Activated T-cell treated with anti-CD3 and anti-CD28 coated beads, Interleukin-2, amount 50 U/mL, for 48 hours (primary cell): ENCODE measurements around the gene RNF31.
A peak's percentile ranks its signal among the peaks of the same experiment; 100 is the strongest.

Experiments used
- DNase-seq, 2 experiments: peaks; one replicate each; pipeline ENCODE4 v3.0.0-alpha.2; 2020

Gene RNF31

DNA sequence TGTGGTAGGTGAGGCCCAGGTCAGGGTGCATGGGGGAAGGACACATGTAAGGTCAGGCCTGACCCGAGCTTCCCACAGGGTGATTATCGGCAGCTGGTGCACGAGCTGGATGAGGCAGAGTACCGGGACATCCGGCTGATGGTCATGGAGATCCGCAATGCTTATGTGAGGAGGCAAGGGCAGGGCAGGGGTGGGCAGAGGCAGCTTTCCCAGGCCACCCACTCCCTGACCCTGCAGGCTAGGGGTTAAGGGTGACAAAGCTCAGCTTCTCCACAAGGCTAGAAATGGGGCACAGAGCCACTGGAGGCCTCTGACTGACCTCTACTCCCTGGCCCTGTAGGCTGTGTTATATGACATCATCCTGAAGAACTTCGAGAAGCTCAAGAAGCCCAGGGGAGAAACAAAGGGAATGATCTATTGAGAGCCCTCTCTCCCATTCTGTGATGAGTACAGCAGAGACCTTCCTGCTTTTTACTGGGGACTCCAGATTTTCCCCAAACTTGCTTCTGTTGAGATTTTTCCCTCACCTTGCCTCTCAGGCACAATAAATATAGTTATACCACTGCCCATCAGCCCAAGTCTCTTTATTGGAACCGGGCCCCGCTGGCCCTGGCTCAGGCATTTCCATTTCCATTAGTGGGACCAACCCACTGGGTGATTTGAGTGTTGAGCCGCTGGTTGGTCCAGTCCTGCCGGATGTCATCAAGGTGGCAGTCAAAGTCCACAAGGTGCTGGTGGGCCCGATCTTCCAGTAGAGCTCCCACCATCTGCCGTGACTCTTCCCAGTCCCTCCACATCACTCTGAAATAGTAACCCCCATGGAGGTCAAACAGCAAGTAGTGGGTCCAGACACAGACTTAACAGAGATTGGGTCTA lies 8.7 kb upstream of the RNF31 start:
- no peak for DNase-seq

DNA sequence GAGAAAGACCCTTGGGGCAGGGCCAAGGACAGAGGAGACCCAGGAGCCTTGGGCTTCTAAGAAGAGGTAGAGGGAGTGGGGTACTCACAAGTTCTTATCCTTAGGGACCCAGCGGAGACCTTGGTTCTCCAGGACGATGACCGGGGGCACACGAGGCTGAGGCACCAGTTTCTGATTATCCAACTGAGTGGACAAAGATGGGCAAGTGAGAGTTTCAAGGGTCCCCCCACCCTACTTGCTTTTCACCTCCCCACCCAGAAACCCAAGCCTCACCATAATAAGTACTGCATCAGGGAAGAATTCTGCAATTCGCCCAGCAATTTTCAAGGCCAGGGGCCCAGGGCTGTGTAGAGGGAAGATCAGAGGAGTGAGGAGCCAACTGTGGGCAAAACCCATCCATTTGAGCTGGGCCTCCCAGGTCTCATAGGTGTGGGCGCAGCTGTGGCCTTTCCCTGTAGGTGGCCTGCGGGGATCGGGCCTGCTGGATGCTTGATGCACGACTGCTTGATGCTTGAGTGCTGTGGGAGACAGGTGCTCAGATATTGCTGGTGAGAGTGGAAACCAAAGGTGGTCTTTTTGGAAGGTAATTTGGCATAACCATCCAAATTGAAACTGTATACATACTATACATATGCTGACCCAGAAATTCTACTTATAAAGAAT lies 7.9 kb upstream of the RNF31 start:
- DNase-seq, result peak in 1 of 2 experiments; percentile 51

DNA sequence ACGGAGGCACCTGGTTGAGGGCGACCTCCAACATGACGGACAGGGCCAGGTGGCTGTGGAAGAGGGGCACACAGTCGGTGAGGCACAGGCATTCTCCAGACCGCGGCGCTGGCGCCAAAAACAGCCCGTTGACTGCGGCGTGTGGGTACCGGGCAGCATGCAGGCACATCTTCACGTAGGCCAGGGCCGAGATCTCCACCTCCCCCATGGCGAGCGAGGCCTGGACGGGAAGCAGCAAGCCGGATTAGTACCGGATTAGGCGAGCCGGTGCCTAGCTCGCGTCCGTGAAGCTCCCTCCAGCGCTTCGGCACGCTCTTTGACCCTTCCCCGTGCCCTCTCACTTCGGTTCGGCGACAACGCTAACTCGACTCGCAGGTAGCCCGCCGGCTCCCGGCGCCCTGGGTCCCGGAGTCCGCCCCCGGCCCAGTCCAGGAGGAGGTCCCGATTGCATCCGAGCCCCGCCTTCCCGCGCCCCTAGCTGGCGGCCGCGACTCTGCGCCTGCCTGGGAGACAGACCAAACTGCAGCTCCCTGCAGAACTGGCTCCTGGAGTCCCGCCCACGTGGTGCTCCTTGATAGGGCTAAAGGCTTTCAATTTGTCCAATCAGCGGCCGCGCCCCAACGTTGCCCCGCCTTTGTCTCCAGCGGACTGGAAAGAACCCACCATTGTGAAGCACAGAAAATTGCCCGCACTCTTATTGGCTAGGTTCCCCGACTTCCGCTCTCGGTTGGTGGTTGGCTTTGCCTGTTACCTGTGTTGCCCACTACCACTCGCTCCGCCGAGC lies 6.0 kb upstream of the RNF31 start, which contains the start of gene EMC9:
Gene EMC9, minus strand, starts transcription at position 495 of the 784 bp plus-strand sequence. Its CDS starts 287 bp downstream, at position 208.
- DNase-seq, result peak; percentile 100

- no peak for DNase-seq
Observed at GRCh38 chr14:24143511-24143910, 3.8 kb upstream of the RNF31 start.

DNA sequence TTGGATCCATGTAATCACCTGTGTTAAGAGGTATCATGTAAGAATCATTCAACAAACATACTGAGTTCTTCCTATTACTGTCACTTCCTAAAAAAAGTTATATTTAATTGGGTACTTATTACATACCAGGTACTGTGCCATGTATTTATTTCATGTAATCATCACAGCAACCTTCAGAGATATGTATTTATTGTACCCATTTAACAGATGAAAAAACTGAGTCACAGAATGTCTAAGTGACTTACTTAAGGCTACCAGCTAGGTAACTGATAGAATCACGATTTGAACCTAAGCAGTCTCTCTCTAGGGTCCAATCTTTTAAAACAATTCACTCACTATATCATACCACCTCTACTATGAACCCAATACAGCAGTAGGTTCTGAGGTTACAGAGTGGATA lies 2.8 kb upstream of the RNF31 start:
- no peak for DNase-seq

GRCh38 chr14:24145219-24145618 lies 2.1 kb upstream of the RNF31 start:
- no peak for DNase-seq

DNA sequence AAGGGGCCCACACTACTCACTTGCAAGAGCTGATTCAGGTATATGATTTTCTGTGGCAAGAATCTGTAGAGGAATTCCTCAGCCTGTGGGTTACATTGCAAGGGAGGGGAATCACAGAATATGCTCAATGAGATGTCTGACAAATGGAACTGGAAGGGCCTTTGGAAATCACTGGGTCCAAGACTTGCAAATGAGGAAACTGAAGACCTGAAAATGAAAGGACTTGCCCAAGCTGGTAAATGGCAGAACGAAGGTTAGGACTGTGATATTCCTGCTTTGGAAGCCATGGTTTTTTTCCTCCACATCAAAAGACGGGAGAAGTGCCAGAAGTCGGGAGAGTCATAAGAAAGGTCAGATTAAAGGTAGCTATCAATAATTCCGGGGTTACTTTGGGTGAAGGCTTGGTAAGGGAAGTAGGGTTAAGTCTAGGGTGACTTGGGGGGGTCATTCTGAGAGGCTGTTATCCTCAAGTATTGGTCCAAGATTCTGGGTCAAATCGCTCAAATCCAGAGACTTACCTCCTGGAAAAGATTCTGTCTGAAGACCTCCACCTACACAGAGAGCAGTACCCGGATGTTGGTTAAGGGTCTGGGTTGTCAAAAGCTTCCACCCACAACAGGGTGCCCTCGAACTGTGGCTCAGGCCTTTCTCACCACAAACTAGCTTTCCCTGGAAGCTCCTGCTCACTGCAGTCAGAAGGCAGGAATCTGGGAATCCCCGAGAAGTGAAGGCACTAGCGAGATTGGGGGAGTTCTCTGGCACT lies 1.4 kb upstream of the RNF31 start:
- DNase-seq, result no peak

- peak; percentile 94 to 95 for DNase-seq
Observed at GRCh38 chr14:24146453-24146977, 783 bp upstream of the RNF31 start, which contains the start of gene PSME2. Gene PSME2 (minus strand): TSS chr14:24146610. CDS start chr14:24146581, 29 bp downstream.

DNA sequence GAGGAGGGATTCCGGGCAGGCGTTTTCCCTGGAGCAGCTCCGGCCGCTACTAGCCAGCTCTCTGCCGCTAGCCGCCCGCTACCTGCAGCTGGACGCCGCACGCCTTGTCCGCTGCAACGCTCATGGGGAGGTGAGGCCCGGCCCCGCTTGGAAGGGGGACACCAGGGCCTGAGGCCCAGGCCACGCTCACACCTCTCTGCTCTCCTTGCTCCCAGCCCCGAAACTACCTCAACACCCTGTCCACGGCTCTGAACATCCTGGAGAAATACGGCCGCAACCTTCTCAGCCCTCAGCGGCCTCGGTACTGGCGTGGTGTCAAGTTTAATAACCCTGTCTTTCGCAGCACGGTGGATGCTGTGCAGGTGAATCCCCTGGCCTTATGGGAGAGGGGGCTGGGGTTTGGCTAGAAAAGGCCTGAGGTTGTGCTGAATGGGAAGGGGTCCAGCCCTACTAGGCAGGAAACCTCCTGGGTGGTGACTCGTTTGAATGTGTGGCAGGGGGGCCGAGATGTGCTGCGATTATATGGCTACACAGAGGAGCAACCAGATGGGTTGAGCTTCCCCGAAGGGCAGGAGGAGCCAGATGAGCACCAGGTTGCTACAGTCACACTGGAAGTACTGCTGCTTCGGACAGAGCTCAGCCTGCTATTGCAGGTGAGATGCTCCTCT lies 597 bp downstream of the RNF31 start:
- DNase-seq, result no peak

- DNase-seq, result no peak
Observed at GRCh38 chr14:24149302-24149969, 2.1 kb downstream of the RNF31 start.

- no peak for DNase-seq
Observed at GRCh38 chr14:24150061-24150460, 2.8 kb downstream of the RNF31 start.

- no peak for DNase-seq
Observed at GRCh38 chr14:24150567-24150966, 3.3 kb downstream of the RNF31 start.

- no peak for DNase-seq
Observed at GRCh38 chr14:24150993-24151392, 3.7 kb downstream of the RNF31 start.

DNA sequence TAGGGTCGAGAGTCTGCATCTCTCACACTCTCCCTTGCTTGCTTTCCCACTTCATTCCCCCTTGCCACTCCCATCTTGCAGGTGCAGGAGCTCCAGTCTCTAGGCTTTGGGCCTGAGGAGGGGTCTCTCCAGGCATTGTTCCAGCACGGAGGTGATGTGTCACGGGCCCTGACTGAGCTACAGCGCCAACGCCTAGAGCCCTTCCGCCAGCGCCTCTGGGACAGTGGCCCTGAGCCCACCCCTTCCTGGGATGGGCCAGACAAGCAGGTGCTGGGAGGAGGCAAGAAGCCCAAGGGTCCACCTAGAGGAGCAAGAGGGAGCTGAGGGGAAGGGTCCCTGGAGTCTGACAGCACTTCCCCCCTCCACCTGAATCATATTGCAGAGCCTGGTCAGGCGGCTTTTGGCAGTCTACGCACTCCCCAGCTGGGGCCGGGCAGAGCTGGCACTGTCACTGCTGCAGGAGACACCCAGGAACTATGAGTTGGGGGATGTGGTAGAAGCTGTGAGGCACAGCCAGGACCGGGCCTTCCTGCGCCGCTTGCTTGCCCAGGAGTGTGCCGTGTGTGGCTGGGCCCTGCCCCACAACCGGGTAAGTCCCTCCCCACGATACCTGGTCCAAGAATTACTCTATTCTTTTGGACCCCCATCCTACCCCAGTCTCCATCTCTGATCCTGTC lies 4.2 kb downstream of the RNF31 start:
- no peak for DNase-seq

- no peak for DNase-seq
Observed at GRCh38 chr14:24155100-24155499, 7.8 kb downstream of the RNF31 start.

DNA sequence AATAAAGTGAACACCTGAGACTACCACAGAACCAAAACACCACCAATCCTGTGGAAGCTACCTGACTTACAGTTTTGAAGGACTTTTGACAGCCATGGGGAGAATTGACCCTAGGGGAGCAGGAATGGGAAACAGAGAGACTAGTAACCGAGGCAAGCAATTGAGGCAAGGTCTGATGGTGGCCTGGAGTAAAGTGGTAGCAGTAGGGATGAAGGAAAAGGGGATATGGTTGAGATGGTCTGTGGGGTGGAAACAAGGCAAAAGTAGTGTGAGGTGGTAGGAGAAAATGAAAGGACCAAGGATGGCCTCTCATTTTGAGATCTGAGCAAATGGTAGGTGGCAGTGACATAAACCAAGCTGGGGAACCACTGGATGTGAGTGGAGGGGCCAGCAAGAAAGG lies 9.5 kb downstream of the RNF31 start:
- no peak for DNase-seq

GRCh38 chr14:24157331-24157730 lies 10.0 kb downstream of the RNF31 start:
- DNase-seq, result no peak

GRCh38 chr14:24159777-24160498 lies 12.6 kb downstream of the RNF31 start:
- no peak for DNase-seq

- no peak for DNase-seq
Observed at GRCh38 chr14:24160499-24160849, 13.2 kb downstream of the RNF31 start.
